PC-9 (cell line): ENCODE data around the gene ELAVL4.

Experiments used
- EZH2 ChIP-seq: fragments of 200-600 bp; sonication (generic); IDR thresholded peaks from 2 replicates; pipeline ENCODE4 v1.8.0; 2017; ENCODE audit warnings: antibody characterized with exemption, low read depth
- TF ChIP-seq, protein P1 (sequence below): fragments of 200-600 bp; sonication (generic); conservative IDR thresholded peaks from 2 replicates; pipeline ENCODE4 v1.6.1; 2017; ENCODE audit warnings: mixed run types, antibody characterized with exemption, mild to moderate bottlenecking, moderate library complexity

GRCh38 chr1:50228871-50229384, 120.2 kb downstream of the ELAVL4 start:
- TF ChIP-seq, protein P1, sequence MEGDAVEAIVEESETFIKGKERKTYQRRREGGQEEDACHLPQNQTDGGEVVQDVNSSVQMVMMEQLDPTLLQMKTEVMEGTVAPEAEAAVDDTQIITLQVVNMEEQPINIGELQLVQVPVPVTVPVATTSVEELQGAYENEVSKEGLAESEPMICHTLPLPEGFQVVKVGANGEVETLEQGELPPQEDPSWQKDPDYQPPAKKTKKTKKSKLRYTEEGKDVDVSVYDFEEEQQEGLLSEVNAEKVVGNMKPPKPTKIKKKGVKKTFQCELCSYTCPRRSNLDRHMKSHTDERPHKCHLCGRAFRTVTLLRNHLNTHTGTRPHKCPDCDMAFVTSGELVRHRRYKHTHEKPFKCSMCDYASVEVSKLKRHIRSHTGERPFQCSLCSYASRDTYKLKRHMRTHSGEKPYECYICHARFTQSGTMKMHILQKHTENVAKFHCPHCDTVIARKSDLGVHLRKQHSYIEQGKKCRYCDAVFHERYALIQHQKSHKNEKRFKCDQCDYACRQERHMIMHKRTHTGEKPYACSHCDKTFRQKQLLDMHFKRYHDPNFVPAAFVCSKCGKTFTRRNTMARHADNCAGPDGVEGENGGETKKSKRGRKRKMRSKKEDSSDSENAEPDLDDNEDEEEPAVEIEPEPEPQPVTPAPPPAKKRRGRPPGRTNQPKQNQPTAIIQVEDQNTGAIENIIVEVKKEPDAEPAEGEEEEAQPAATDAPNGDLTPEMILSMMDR: no peak
- no peak for TF ChIP-seq EZH2
